ENCODE data around the gene WDFY4. TPM values are rescaled to one million over a fixed set of nuclear protein-coding genes. Genes with fewer than 3 reads are reported as not detected.

The WDFY4 gene
- total RNA-seq, 3 donors from 2014 or later: 2.3 to 7.0 (median 5.8) TPM

DNA sequence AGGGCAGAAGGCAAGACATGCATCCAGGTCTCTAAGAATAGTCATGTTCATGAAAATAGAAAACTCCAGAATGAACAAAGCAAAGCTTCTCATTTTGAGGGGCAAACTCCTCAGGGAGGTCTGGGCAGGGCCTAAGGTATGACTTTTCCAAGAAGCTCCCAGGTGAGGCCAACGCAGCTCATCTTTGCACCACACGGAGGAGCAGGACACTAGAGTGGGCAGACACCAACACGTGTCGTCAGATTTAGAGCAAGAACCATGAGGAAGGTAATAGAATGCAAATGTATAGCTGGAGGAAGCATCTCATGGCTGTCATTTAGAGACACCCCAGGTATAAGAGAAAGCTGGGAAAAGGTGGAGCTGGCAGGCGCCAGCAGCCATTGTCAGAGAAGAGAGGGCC is 95.7 kb downstream of the WDFY4 start:
- Histone ChIP-seq H3K27ac (no peak overlapping the region), H3K9me3 (no peaks in the 10 kb centered on the region), H3K27me3 (no peaks in the 10 kb centered on the region), H3K4me3 (no peak overlapping the region), H3K36me3 (no peaks in the 10 kb centered on the region), H3K4me1 (no peaks in the 10 kb centered on the region)
- DNase-seq (ENCODE audit: low spot score in 2 of 2): no peak
- intact Hi-C loops (cut with DNase I; ENCODE audit: low total_unique reads): no loop called here
- TF ChIP-seq CTCF (IDR thresholded peaks at IDR 0.05) (no peak), POLR2AphosphoS5 (IDR thresholded peaks at IDR 0.05) (no peak), POLR2A (IDR thresholded peaks at IDR 0.05) (no peak)

GRCh38 chr10:48782386-48782785 is 97.7 kb downstream of the WDFY4 start:
- Histone ChIP-seq H3K9me3 (no peaks in the 10 kb centered on the region), H3K4me1 (no peaks in the 10 kb centered on the region), H3K27ac (no peak overlapping the region), H3K27me3 (no peaks in the 10 kb centered on the region), H3K36me3 (no peaks in the 10 kb centered on the region), H3K4me3 (no peak overlapping the region)
- TF ChIP-seq POLR2A (IDR thresholded peaks at IDR 0.05) (no peak), POLR2AphosphoS5 (IDR thresholded peaks at IDR 0.05) (no peak), CTCF (IDR thresholded peaks at IDR 0.05) (no peak)
- intact Hi-C loops (cut with DNase I; ENCODE audit: low total_unique reads): no loop called here
- no peak for DNase-seq (ENCODE audit: low spot score in 2 of 2)

- Histone ChIP-seq H3K9me3 (no peaks in the 10 kb centered on the region), H3K27me3 (no peaks in the 10 kb centered on the region), H3K4me1 (no peaks in the 10 kb centered on the region), H3K4me3 (no peak overlapping the region), H3K36me3 (no peaks in the 10 kb centered on the region), H3K27ac (no peak overlapping the region)
- no peak for DNase-seq (ENCODE audit: low spot score in 2 of 2)
- intact Hi-C loops (cut with DNase I; ENCODE audit: low total_unique reads): no loop called here
- TF ChIP-seq POLR2AphosphoS5 (IDR thresholded peaks at IDR 0.05): no peak
- TF ChIP-seq CTCF (IDR thresholded peaks at IDR 0.05): no peak
- TF ChIP-seq POLR2A (IDR thresholded peaks at IDR 0.05): no peak
These were observed 99.4 kb downstream of the WDFY4 start for GRCh38 chr10:48784031-48784430.

GRCh38 chr10:48785796-48786195 is 101.1 kb downstream of the WDFY4 start:
- no peaks in the 10 kb centered on the region for H3K4me1 ChIP-seq
- intact Hi-C loops (cut with DNase I; ENCODE audit: low total_unique reads): no loop called here
- no peaks in the 10 kb centered on the region for H3K27me3 ChIP-seq
- H3K27ac ChIP-seq: no peak overlapping the region
- DNase-seq (ENCODE audit: low spot score in 2 of 2): no peak
- TF ChIP-seq POLR2A (IDR thresholded peaks at IDR 0.05) (no peak), CTCF (IDR thresholded peaks at IDR 0.05) (no peak), POLR2AphosphoS5 (IDR thresholded peaks at IDR 0.05) (no peak)
- H3K4me3 ChIP-seq: no peak overlapping the region
- H3K9me3 ChIP-seq: no peaks in the 10 kb centered on the region
- no peaks in the 10 kb centered on the region for H3K36me3 ChIP-seq

- DNase-seq (ENCODE audit: low spot score in 2 of 2): no peak
- no peaks in the 10 kb centered on the region for H3K9me3 ChIP-seq
- no peaks in the 10 kb centered on the region for H3K36me3 ChIP-seq
- intact Hi-C loops (cut with DNase I; ENCODE audit: low total_unique reads): no loop called here
- no peak overlapping the region for H3K4me3 ChIP-seq
- TF ChIP-seq POLR2A (IDR thresholded peaks at IDR 0.05) (no peak), POLR2AphosphoS5 (IDR thresholded peaks at IDR 0.05) (no peak), CTCF (IDR thresholded peaks at IDR 0.05) (no peak)
- H3K27ac ChIP-seq: no peak overlapping the region
- H3K4me1 ChIP-seq: no peaks in the 10 kb centered on the region
- no peaks in the 10 kb centered on the region for H3K27me3 ChIP-seq
These were observed 102.1 kb downstream of the WDFY4 start for GRCh38 chr10:48786606-48787282.

Data from breast epithelium (tissue), 4 donors.